Central memory CD4-positive, alpha-beta T cell (primary cell): ENCODE measurements around the gene LEUTX.
"Not testable (repeated sequence)": the region's sequence is repeated elsewhere in the genome, so short reads cannot be mapped to it uniquely, and the experiment has no call there.

Experiments
- DNase-seq: peaks from one replicate; pipeline ENCODE4 v3.0.0; 2022

The LEUTX gene

DNA sequence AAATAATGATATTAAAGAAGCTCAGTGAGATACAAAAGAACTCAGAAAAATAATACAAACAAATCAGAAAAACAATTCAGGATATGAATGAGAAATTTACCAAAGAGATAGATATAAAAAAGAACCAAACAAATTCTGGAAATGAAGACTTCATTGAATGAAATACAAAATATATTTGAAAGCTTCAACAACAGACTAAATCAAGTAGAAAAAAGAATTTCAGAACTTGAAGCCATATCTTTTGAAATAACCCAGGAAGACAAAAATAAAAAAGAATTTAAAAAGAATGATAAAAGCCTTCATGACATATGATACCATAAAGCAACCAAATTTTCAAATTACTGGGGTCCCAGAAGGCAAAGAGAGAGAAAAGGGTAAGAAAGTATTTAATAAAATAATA, 9.6 kb downstream of the LEUTX start:
- DNase-seq, result no peak

DNA sequence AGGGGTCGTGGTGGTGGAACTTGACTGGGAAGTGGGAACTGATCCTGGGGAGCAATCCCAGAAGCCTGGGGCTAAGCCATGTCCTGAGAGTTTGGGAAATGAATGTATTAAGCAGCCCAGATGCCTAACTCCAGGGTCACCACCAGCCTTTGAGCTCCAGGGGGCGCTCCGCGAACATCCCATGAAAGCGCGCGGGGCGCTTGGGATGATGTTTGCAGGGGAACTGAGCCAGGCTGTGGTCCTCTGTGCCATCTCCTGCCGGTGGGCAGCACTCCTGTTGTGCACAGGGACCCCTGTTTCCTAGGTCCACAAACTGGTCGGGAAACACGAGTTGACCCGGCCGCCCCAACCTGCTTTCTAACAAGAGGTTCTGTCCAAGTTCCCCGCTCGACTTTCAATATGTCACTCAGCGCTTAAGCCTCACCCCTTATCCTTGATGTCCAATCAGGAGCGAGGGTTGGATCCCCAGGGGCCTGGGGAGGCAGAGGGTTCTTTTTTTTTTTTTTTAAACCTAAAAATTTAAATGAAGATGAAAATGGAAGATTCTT, 14.4 kb downstream of the LEUTX start:
- peak; percentile 67 for DNase-seq

DNA sequence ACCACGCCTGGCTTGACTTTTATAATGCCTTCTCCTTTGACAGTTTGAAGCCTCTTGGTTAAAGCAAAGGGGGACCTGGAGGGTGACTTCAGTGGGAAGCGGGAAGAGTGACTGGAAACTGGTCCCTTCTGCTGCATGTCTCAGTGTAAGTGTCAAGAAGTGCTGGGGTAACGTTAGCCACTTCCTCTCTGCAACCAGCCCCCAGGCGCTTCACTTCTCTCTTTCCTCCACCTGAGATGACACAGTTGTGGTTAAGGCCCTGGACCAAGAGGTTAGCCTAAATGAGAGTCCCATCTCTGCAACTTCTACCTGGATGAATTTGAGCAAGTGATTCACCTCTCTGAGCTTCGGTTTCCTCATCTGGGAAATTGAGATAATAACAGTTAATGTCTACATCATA, 16.3 kb downstream of the LEUTX start:
- DNase-seq, result no peak

DNA sequence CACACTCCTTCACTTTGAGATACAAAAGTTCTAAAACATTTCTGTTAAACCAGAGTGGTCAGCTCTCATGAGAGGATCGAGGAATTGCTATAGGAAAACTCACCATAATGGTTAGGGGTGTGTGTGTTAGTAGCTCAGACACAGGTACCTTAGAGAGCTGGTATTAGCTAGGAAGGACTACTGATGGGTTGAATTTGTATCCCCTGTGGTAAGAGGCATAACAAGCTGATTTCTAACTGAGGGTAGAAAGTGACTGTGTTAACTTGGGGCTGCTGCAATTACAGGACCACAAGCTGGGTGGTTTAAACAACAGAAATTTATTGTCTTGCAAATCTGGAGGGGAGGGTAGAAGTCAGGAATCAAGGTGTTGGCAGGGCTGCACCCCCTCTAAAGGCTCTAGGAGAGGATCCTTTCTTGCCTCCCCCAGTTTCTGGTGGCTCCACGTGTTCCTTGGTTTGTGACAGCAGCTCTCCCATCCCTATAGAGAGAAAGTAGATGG, 17.4 kb downstream of the LEUTX start:
- DNase-seq, result no peak

DNA sequence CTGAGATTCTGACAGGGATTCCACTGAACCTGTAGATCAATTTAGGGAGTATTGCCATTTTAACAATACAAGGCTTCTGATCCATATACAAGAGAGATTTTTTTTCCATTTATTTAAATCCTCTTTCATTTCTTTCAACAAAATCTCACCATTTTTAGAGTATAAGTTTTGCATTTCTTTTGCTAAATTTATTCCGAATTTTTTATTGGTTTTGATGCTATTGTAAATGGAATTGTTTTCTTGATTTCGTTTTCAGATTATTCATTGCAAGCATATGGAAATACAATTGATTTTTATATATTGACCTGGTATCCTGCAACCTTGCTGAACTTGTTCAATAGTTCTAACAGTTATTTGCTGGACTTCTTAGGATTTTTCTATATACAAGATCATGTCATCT, 18.4 kb downstream of the LEUTX start:
- DNase-seq, result no peak

DNA sequence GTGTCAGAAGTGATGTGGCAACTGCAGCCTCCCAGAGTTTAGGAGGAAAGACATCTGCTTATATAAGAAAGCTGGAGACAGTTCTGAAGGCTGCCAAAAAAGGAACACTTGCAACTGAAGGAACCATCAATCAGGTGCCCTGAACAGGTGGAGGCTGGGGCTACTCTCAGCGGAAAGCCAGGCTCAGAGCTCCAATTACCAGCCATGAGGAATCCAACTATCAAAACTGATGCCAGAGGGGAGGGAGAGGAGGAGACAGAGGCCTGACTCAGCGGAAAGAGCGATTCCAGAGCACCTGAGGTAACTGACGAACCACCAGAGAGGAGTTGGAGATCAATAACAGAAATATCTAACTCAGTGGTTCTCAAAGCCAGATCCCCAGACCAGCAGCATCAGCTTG, 24.3 kb downstream of the LEUTX start:
- no peak for DNase-seq

DNA sequence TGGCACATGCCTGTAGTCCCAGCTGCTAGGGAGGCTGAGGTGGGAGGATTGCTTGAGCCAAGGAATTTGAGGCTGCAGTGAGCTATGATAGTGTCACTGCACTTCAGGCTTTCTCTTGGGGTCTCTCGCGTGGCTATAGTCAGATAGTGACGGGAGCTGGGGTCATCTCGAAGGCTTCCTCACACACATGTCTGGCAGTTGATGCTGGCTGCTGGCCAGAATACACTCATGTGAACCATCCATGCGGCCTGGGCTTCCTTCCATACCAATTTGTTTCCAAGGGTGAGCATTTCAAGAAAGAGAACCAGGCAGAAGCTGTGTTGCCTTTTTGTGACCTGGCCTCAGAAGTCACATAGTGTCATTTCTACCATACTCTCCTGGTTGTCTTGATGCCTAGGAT, 26.4 kb downstream of the LEUTX start:
- DNase-seq, result no peak

DNA sequence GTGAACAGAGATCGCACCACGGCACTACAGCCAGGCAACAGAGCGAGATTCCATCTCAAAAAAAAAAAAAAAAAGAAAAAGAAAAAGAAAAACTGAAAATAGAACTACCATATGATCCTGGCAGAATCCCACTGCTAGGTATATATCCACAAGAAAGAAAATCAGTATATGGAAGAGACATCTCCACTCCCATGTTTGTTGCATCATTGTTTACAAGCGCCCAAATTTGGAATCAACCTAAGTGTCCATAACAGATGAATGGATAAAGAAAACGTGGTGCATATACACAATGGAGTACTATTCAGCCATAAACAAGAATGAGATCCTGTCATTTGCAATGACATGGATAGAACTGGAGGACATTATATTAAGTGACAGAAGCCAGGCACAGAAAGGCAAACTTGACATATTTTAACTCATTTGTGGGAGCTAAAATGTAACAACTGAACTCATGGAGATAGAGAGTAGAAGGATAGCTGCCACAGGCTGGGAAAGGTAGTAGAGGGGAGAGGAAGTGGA, 29.3 kb downstream of the LEUTX start:
- DNase-seq, result no peak

DNA sequence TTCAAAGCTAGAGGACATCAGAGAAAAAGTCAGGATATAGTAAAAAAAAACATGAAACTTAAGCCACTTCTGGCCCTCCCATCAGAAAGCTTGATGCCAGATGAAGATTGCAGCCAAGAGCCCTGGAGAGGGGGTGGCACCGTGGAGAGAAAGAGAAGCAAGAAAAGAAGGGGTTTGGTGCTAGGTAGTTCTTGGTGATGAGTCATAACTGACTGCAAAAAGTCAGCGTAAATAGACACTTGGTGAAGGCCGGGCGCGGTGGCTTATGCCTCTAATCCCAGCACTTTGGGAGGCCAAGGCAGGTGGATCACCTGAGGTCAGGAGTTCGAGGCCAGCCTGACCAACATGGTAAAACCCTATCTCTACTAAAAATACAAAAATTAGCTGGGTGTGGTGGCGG, 30.0 kb downstream of the LEUTX start:
- not testable (repeated sequence) for DNase-seq

DNA sequence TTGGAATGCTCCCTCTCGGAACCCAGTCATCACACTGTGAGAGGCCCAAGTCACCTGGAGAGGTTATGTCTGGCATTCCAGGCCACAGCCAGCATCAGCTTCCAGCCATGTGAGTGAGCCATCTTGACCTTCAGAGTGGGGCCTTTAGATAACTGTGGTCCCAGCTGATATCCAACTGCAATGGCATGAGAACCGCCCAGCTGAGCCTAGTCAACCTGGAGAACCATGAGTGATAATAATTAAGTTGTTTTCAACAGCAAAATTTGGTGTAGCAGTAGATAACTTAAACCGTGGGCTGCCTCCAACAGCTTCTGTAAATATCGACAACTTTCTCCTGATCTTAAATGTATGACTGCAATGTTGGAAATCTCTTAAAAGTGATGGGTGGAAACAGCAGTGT, 30.7 kb downstream of the LEUTX start:
- no peak for DNase-seq

DNA sequence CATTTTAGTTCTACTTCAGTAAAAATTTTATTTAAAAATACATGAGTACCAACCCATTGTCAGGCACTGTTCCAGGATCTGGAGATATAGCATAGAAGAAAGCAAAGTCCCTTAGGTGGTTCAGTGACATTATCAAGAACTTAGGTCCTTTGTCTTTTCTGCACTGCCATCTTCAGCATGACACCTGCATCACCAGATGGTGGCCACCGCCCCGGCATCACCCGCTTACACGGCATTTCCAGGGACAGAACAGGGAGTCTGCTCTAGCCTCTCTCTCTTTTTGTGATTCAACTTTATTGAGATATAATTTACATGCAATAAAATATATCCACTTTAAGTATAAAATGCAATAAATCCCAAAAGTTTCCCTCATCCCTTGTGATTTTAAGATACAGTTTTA, 31.8 kb downstream of the LEUTX start:
- no peak for DNase-seq

DNA sequence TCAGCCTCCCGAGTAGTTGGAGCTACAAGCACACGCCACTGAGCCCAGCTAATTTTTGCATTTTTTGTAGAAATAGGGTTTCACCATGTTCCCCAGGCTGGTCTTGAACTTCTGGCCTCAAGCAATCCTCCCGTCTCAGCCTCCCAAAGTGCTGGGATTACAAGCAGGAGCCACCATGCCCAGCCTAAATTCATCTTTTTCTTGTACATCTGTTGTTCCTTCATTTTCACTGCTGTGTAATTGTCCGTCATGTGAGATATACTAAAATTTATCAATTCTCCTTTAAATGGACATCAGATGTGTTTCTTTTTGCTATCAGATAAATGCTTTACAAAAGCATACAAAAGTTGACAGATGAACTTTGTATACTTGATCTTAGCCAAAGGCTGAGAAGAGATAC, 32.4 kb downstream of the LEUTX start:
- no peak for DNase-seq

DNA sequence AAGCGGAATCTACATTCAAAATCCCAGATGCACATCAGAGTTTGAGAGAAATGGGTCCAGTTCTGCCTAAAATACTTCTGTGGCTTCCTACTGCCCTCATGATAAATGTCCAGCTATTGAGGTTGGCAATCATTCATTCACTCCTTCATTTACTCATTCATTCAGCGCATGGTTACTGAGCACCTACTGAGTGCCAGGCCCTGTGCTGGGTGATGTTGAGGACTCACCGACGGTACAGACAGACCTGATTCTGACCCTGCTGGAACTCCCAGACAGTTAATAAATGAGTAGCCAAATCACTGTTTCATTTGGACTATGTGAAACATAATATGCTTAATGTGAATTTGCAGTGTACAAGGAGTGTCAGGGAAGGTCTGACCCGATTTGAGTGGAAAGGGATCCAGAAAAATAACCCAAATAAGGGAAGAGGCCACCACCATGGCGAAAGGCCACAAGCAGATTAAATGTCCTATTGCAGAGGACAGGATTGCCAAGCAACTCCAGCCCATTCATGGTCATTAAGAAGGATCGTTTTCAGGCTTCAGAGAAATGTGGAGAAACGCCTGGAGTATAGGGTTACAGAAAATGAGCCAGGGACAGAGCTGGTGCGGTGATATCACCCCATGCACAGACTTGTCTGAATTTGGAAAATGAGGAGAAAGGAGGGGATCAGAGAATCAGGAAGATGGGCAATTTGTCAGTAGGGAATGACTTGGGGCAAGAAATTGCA, 34.8 kb downstream of the LEUTX start:
- no peak for DNase-seq

DNA sequence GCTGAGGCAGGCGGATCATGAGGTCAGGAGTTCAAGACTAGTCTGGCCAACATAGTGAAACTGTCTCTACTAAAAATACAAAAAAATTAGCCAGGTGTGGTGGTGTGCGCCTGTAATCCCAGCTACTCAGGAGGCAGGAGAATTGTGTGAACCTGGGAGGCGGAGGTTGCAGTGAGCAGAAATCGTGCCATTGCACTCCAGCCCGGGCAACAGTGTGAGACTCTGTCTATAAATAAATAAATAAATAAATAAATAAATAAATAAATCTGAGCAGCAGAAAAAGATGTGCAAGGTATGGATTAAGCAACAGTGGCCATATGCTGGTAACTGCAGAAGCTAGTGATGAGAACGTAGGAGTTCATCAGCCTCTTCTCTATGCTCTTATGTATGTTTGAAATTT, 35.5 kb downstream of the LEUTX start:
- not testable (repeated sequence) for DNase-seq

DNA sequence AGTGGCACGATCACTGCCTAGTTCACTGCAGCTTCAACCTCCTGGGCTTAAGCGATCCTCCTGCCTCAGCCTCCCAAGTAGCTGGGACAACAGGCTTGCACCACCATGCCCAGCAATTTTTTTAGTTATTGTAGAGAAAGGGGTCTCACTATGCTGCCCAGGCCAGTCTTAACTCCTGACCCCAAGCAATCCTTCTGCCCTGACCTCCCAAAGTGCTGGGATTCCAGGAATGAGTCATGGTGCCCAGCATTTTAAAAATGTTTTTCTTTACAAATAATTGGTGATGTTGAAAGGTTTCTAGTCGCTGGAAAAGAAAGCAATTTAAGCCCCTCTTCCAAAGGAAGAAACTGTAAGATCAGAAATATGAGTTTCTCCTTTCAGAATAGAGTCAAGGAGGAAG, 35.9 kb downstream of the LEUTX start:
- DNase-seq, result no peak

DNA sequence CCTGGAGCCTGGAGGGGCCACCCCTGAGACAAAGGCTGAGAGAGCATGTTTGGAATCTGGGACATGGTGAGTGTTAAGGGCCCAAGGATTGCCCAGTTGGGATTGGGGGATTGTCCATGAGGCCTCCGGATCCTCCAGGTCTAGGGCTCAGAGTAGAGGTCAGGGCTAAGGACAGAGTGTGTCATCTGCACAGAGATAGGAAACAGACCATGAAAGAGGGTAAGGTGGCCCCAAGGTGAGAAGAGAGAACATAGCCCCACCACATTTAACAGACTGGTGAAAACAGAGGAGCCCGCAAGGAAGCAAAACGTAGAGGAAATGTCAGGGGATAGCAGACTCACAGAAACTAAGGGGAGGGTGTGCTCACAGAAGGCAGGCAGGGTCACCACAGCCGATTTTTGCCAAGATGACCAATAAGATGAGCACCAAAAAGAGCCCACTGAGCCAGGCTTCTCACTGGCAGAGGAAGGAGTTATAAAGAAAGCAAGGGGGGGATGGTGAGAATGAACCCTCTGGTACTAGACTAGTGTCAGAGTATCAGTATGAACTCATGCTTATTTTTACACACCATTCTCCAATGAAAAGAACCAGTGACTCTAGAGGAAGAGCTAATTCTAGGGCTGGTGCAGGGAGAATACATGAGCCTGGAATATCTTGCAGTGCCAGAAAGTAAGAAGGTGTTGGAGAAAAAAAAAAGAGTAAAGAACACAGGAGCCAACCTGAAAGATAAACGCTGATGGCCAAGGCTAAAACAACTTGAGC, 37.8 kb downstream of the LEUTX start:
- DNase-seq, result no peak

DNA sequence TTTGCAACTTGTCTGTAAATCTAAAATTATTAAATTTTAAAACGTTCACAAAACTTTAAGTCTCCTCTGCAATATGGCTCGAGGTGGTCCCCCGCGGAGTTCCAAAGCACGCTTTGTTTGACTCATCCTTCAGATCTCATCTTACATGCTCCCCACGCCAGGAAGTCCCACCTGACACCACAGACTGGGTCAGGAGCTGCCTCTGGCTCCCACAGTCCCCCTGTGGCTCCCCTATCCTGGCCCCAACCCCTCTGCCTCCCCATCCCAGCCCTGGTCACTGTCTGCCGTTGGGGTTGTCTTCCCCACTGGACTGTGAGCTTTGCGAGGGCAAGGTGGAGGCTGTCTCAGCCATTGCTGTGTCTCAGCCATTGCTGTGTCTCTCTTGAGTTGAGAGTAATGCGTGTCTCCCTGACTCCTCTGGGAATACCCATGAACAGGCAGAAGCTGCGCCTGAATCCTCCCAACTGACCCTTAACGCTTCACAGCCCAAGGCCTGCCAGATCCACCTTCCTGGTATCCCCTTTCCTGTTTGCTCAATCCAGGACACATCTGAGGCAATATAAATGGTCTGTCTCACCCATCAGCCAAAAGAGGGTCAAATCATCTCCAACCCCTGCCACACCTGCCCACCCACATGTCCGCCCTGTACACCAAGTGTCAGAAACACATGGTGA, 39.4 kb downstream of the LEUTX start:
- DNase-seq, result no peak

DNA sequence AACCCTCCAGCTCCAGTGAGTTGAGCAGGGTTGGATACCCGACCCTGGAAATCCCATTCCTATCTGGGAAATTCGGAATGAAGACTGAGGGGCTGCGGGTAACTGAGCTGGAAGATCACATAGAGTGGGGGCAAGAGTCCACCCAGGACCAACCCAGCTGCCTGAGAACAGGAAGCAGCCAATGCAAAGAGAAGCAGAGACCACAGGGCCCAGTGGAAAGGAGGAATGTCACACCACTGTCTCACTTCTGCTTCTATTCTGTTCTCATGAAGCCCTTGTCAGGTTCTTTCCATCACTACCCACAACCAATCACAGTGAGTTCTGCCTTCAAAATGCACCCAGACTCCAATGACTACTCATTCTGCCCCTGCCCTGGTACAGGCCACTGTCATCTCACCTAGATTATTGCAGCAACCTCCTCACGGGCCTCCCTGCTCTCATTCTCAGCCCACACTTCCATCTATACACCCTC, 40.0 kb downstream of the LEUTX start:
- DNase-seq, result no peak

DNA sequence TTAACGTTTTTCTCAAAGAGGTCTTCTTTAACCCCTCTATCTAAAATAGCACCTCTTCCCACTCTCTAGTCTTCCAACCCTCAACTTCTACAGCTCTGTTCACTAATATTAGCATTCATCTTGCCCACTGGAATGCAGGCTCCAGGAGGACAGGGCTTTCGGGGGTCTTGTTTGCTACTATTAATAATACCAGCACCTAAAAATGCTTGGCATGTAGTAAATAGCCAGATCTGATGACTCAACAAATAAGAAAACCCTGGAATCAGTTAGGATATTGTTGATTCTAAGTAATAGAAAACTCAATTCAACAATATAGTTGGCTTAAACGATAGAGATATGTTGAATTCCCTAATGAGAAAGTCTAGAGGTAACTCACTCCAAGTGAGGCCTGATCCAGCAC, 41.1 kb downstream of the LEUTX start:
- no peak for DNase-seq

DNA sequence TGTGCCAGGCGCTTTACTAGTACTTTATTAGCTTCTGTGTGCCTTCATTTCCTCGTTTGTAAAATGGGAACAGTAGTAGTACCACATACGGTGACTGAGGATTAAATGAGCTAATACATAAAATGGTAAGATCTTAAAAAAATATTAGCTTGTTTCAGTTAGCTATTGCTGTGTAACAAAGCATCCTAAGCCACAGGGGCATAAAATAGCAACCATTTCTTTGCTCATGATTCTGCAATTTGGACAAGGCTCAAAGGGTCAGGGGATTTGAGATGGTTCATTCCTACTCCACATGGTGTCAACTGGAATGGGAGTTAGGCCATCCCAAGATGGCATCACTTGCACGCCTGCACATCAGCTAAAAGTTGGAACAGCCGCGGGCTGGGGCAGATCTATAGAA, 42.0 kb downstream of the LEUTX start:
- no peak for DNase-seq

DNA sequence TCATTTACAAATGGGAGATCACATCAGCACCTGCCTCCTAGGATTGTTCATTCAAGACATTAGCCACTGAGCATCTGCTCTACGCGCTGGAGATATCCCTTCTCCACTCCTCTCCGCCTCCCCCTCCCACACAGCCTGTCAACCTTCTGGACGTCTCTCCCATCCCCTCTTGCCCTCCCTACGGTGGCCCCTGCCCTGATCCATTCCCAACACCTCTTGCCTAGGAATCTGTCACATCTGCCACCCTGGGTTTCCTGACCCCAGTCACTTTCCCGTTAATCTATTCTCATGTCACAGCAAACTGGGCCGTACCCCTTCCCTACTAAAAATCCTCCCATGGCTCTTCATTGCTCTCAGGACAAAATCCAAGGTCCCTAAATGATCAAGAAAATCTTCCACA, 45.0 kb downstream of the LEUTX start:
- DNase-seq, result no peak

DNA sequence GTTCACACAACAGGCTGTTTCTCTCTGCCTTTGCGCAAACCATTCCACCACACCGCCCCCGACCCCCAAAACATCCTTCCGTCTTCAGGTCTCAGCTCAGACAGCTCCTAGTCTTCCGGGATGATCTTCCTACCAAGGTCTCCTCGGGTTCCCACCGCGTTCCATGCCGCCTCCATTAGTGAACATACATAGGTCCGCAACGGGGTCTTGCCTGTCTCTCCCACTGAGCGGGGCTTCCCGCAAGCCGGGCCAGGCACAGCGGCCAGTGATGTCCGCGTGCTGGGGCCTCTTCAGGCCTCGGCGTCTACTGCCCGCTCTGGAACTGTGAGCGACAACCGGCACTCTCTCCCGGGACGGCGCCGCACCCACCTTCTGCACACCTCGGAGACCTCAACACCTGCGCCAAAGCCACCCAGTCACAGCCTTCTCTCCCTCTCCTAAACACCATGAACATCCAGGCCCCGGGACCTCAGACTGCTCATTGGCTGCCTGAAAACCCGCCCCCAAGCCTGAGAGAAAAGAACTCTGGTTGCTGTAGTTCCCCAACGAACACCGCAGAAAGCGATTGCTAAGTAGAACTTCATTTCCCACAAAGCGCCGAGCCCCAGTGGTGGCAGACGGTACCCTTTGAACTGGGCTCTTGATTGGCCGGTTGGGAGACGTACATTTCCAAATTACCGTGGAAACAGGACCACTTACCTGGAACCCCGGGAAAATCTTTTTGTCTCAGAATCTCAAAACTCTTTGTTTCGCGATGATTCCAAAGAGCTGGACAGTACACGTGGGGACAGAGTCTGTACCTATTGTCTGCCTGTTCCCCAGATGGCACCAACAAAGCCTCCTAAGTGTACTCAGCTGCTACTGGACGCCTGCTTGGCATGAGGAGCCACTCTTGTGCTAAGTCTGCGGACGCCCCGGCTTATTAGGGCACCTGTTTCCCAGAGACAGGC, 45.8 kb downstream of the LEUTX start:
- DNase-seq, result peak; percentile 87
